GM15510 (cell line): ENCODE data around the gene FOXN3.

Experiments
- POLR2A ChIP-seq: IDR thresholded peaks from 3 replicates; pipeline ENCODE4 v1.6.1; 2011; ENCODE audit warnings: borderline replicate concordance; ENCODE audit not compliant: insufficient read length; ENCODE audit errors: extremely low read depth

The FOXN3 gene

GRCh38 chr14:89332031-89332430 is 85.0 kb downstream of the FOXN3 start:
- no peak for TF ChIP-seq POLR2A

- TF ChIP-seq POLR2A = no peak
Observed at GRCh38 chr14:89331398-89331797, 85.6 kb downstream of the FOXN3 start.

GRCh38 chr14:89330236-89331002 is 86.6 kb downstream of the FOXN3 start:
- no peak for TF ChIP-seq POLR2A

GRCh38 chr14:89327771-89328212 is 89.2 kb downstream of the FOXN3 start:
- TF ChIP-seq POLR2A = no peak

- no peak for TF ChIP-seq POLR2A
Observed at GRCh38 chr14:89325959-89326358, 91.1 kb downstream of the FOXN3 start.

- no peak for TF ChIP-seq POLR2A
Observed at GRCh38 chr14:89325299-89325883, 91.6 kb downstream of the FOXN3 start.

- TF ChIP-seq POLR2A = no peak
Observed at GRCh38 chr14:89324501-89325298, 92.3 kb downstream of the FOXN3 start.

- no peak for TF ChIP-seq POLR2A
Observed at GRCh38 chr14:89320381-89321000, 96.5 kb downstream of the FOXN3 start.

GRCh38 chr14:89319687-89320086 is 97.3 kb downstream of the FOXN3 start:
- TF ChIP-seq POLR2A = no peak

- TF ChIP-seq POLR2A = no peak
Observed at GRCh38 chr14:89317051-89317691, 99.9 kb downstream of the FOXN3 start.

- TF ChIP-seq POLR2A = no peak
Observed at GRCh38 chr14:89315493-89316470, 101.3 kb downstream of the FOXN3 start.

- no peak for TF ChIP-seq POLR2A
Observed at GRCh38 chr14:89314274-89314673, 102.8 kb downstream of the FOXN3 start.

GRCh38 chr14:89312932-89313331 is 104.1 kb downstream of the FOXN3 start:
- TF ChIP-seq POLR2A = no peak

- TF ChIP-seq POLR2A = no peak
Observed at GRCh38 chr14:89310211-89310610, 106.8 kb downstream of the FOXN3 start.

- no peak for TF ChIP-seq POLR2A
Observed at GRCh38 chr14:89309670-89310177, 107.3 kb downstream of the FOXN3 start.
